Stimulated activated CD4-positive, alpha-beta T cell treated with anti-CD3 and anti-CD28 coated beads, Interleukin-2, amount 100 ng/mL, for 48 hours (primary cell): ENCODE data around the gene SRCIN1.
"Not testable (repeated sequence)": the region's sequence is repeated elsewhere in the genome, so short reads cannot be mapped to it uniquely, and the experiment has no call there.

Experiments
- DNase-seq, 2 donors: peaks; one replicate each; pipeline ENCODE4 v3.0.0-alpha.2; 2020

SRCIN1 gene

GRCh38 chr17:38540514-38541045 is 65.2 kb downstream of the SRCIN1 start:
- no peak for DNase-seq

GRCh38 chr17:38539386-38539785 is 66.4 kb downstream of the SRCIN1 start:
- no peak for DNase-seq

- no peak for DNase-seq
Observed at GRCh38 chr17:38538906-38539305, 66.8 kb downstream of the SRCIN1 start.

GRCh38 chr17:38536661-38537060 is 69.1 kb downstream of the SRCIN1 start:
- no peak for DNase-seq

GRCh38 chr17:38535886-38536285 is 69.9 kb downstream of the SRCIN1 start:
- DNase-seq = no peak

GRCh38 chr17:38534498-38534885 is 71.3 kb downstream of the SRCIN1 start:
- no peak for DNase-seq

GRCh38 chr17:38533866-38534497 is 71.8 kb downstream of the SRCIN1 start:
- DNase-seq = no peak

GRCh38 chr17:38533241-38533640 is 72.5 kb downstream of the SRCIN1 start:
- no peak for DNase-seq

GRCh38 chr17:38532451-38532850 is 73.3 kb downstream of the SRCIN1 start:
- no peak for DNase-seq

GRCh38 chr17:38531761-38532160 is 74.0 kb downstream of the SRCIN1 start:
- DNase-seq = not testable (repeated sequence)

GRCh38 chr17:38530856-38531255 is 74.9 kb downstream of the SRCIN1 start:
- not testable (repeated sequence) for DNase-seq

- DNase-seq = not testable (repeated sequence)
Observed at GRCh38 chr17:38528141-38528540, 77.6 kb downstream of the SRCIN1 start.

- DNase-seq = not testable (repeated sequence)
Observed at GRCh38 chr17:38526526-38526925, 79.2 kb downstream of the SRCIN1 start.

- DNase-seq = no peak
Observed at GRCh38 chr17:38512473-38513058, 93.2 kb downstream of the SRCIN1 start.

GRCh38 chr17:38511150-38512108 is 94.3 kb downstream of the SRCIN1 start:
- DNase-seq = no peak

- DNase-seq = no peak
Observed at GRCh38 chr17:38510421-38511149, 95.2 kb downstream of the SRCIN1 start.

GRCh38 chr17:38509772-38510420 is 95.9 kb downstream of the SRCIN1 start:
- DNase-seq = no peak

GRCh38 chr17:38508954-38509771 is 96.6 kb downstream of the SRCIN1 start:
- DNase-seq = peak; percentile 74 to 78

GRCh38 chr17:38508570-38508950 is 97.2 kb downstream of the SRCIN1 start:
- no peak for DNase-seq

GRCh38 chr17:38507921-38508569 is 97.7 kb downstream of the SRCIN1 start:
- DNase-seq = no peak

GRCh38 chr17:38507436-38507835 is 98.3 kb downstream of the SRCIN1 start:
- no peak for DNase-seq
